Stimulated activated CD4-positive, alpha-beta T cell treated with anti-CD3 and anti-CD28 coated beads, Interleukin-12 subunit alpha, Interleukin-12 subunit beta, amount 100 ng/mL, for 24 hours (primary cell): Measurements from ENCODE around the gene FBXO47.
A peak's percentile ranks its signal among the peaks of the same experiment; 100 is the strongest.

ENCODE experiments used
- DNase-seq, 2 experiments: peaks; one replicate each; pipeline ENCODE4 v3.0.0-alpha.2; 2020; ENCODE audit warnings: low read depth in 2 of 2

The FBXO47 gene, protein sequence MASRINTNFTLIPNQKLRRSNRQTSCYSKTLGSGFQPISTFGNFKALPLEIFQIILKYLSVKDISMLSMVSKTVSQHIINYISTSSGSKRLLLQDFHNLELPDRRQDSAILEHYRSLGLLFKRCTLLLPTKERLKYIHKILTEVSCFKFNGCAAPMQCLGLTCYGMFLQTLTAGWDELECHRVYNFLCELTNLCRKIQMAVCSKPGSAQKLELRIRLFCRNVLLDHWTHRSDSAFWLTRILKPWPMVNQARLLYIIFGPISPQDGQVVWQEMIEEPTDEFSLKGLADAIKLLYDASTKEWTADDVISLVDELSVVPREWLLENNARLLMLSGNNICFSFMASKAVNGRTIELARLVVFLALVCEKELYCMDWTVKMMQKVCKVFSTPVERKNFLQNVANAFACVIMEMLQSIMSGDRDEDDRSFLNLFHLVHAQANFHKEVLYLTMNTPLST

DNA sequence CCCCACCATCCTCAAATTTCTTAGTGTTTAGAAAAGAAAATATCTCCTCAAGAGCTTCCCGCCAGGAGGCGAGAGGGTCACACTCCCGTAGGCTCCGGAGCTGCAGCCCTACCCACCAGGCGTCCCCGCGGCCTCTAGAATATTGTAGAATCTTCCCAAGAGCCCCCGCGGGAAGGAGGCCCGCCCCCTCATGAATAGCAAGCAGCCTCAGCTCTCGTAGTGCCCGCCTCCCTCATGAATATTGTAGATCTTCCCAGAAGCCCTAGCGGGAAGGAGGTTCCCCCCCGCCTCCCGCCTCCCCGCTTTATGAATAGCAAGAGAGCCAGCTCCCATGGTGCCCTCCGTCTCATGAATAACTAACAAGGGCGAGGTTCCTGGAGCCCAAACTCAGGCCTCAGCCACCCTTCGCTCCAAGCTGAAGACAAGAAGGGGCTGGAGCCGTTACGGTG, at the start of gene FBXO47:
FBXO47 (minus strand) TSS at position 114 of the 449 bp plus-strand sequence. CDS start 4,378 bp downstream, outside the sequence.
- peak; percentile 51 to 73 for DNase-seq

DNA sequence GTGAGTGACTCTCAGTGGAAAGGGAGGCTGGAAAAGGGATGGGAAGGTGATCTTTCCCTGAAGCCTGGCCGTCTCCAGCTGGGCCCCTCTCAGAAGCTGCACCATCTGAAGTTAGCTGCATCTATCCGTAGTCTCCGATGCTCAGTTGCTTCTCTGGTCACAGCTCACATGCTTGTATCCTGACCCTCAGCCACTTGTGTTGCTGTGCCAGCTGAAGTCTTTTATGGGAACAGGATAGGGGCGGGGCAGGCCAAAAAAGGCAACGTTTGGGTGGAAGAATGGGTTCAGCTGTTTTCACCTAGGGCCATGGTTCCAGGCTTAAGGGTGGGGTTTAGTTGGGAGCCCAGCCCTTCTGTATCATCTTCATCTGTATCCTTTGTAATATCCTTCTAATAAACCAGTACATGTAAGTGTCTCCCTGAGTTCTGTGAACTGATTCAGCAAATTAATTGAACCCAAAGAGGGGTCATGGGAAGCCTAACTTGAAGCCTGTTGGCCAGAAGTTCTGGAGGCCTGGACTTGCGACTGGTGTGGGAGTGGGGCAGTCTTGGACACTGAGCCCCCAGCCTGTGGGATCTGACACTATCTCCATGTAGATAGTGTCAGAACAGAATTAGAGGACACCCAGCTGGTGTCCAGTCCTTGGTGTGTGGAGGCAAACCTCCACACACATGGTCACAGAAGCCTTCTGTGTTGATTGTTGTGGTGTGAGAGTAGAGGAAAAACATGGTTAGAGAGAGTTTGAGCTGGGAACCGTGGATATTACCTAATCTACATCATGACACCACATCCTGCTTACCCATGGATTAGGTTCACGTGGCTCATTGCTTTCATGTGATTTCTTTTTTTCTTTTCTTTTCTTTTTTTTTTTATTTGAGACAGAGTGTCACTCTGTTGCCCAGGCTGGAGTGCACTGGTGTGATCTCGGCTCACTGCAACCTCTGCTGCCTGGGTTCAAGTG, 49.3 kb upstream of the FBXO47 start:
- no peak for DNase-seq

DNA sequence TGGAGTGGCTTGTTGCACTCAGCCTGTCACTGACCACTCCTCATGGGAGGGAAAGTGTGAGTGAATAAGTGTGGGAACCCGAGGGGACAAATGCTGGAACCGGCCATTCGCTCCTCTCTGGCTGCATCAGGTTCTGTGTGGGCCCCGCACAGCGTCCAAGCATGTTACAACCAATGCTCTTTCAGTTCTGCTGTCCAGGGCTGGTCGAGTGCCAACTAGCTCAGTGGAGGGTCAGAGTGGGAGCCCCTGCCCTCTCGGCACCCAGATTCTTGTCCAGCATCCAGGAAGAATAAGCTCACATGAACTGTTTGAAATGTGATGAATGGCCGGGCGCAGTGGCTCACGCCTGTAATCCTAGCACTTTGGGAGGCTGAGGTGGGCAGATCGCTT, 48.3 kb upstream of the FBXO47 start:
- no peak for DNase-seq

DNA sequence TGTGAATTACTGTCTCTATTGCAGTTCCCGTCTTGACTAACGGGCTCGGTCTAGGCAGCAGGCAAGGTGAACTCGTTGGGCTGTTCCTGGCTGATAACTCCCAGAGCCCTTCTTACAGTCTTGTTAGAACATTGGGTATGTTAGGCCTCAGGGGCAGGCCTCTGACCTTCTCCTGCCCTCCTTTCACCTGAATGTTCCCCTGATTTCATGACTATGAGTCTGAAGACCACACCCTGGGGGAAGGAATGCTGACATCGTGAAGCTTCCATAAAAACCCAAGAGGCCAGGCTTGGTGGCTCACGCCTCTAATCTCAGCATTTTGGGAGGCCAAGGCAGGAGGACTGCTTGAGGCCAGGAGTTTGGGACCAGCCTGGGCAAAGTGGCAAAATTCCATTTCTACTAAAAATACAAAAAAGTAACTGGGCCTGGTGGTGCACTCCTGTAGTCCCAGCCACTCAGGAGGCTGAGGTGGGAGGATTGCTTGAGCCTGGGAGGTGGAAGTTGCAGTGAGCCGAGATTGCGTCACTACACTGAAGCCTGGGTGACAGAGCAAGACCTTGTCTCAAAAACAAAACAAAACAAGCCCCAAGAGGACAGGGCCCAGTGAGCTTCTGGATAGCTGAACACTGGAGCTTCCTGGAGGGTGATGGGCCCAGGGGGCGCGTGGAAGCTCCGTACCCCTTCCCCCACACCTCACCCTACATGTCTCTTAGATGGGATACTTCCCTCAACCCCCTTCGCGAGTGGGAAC, 47.8 kb upstream of the FBXO47 start:
- no peak for DNase-seq

DNA sequence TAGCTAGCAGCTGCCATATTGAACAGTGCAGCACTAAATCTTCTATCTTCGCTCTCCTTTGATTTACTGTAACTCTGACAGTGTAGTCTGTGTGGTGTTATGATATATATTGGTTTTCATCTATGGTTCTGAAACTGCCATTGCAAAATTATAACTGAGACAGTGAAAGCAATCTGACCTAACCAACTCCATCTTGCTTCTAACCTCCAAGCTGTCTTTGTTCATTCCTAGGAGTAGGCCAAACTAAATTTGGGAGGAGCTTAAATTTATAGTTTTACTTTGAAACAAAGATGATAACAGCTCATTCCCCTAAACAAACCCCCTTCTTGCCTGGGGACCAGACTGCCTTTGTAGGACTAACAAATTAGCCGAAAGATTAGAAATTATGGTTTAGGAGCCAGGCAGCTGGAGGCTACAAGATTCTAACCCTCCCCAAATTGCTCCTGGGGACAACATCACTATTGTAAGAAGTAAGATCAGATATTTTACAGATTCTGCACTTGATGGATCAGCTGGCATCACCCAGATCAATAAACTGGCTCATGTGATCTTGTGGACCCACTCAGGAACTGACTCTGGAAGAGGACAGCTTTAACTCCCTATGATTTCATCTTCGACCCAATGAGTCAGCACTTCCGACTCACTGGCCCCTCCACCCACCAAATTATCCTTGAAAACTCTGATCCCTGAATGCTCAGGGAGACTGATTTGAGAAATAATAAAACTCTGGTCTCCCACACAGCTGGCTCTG, 47.0 kb upstream of the FBXO47 start:
- no peak for DNase-seq

DNA sequence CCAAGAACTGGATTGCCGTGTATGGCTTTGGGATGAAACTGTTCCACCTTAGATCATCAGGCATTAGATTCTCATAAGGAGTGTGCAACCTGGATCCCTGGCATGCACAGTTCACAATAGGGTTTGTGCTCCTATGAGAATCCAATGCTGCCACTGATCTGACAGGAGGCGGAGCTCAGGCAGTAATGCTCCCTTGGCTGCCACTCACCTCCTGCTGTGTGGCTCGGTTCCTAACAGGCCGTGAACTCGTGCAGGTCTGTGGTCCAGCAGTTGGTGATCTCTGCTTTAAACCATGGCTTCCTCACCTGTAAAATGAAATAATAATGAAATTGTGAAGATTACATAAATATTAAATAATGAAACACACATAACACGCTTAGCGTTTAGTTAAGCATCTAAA, 45.5 kb upstream of the FBXO47 start:
- no peak for DNase-seq

DNA sequence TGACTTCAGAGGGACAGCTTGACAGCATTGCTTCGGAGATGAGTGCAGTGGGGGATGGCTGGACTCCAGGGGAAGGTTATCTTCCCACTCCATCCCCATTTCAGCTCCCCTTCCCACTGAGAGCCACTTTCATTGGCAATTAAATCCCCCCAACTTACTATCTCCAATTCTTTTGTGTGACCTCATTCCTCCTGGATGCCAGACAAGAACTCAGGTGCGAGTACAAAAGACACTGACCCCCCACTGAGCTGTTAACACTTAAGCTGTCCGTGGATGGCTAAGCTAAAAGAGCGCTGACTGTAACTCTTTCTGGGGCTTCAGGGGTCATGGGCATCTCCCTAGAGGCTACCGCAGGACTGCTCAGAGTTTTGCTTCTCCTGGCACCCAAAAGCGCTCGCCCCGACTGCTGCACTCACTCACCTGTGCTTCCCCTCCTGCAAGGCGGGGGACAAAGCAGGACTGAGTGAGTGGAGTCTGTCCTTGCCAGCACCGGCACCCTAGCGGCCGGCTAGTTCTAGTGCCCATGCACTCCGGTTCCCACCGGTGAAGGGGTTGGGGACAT, 44.8 kb upstream of the FBXO47 start:
- no peak for DNase-seq

DNA sequence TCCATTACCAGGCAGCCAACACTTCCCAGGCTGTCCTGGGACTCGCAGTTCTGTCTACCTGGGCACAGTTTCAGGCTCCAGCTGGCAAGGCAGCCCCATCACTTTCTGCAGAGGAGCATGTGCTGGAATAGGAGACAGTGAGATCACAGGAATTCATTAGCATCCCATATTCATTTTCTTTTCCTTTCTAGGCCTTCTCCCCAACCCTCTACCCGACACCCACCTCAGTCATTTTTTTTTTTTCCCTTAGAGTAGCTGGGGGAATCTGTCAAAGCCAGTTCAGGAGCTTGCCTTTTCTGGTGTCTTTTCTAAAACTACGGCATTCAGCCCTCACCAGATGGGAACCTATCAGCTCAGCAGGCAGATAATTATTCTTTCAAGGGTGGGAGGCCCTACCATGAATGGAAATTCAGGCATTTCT, 42.4 kb upstream of the FBXO47 start:
- no peak for DNase-seq

DNA sequence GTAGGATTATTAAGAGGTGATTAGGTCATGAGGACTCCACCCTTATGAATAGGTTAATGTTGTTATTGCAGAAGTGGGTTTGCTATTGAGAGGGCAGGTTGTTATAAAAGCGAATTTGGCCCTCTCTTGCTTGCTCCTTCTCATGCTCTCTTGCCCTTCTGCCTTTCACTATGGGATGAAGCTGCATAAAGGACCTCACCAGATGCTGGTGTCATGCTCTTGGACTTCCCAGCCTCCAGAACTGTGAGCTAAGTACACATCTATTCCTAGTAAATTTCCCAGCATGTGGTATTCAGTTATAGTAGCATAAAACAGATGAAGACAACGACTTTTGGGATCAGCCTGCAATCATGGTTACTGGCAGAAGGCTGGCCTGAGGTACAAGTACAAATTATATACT, 41.4 kb upstream of the FBXO47 start:
- no peak for DNase-seq

DNA sequence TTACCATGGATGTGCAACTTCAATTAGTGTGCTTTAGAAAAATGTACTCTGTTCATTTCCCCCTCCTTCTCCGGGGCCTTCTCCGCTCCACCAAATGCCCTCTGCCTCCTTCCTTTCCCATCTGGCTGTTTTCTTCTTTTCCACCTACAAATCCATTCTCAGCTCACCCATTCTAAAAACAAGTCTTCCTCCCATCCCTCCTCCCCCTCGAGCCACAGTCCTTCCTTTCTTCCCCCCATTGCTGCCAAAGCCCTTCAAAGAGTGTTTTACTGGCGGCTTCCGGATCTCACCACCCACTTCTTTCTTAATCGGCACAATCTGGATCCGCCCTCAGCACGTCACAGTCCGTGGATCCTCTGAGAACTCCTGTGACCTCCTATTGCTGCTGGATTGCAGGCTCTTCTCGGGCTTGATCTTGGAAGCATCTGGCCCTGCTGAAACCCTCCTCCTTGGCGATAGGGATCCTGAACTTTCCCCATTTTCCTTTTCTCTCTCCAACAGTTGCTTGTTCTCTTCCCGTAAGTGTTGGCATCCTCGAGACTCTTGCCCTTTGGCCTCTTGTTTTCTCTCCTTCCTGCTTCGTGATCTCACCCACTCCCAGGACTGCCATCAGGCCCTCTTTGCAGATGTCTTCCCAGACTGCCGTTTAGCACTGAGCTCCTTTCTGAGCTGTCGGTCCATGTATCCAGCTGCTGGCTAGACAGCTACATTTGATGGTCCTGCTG, 36.0 kb upstream of the FBXO47 start:
- DNase-seq: peak; percentile 24 to 30

DNA sequence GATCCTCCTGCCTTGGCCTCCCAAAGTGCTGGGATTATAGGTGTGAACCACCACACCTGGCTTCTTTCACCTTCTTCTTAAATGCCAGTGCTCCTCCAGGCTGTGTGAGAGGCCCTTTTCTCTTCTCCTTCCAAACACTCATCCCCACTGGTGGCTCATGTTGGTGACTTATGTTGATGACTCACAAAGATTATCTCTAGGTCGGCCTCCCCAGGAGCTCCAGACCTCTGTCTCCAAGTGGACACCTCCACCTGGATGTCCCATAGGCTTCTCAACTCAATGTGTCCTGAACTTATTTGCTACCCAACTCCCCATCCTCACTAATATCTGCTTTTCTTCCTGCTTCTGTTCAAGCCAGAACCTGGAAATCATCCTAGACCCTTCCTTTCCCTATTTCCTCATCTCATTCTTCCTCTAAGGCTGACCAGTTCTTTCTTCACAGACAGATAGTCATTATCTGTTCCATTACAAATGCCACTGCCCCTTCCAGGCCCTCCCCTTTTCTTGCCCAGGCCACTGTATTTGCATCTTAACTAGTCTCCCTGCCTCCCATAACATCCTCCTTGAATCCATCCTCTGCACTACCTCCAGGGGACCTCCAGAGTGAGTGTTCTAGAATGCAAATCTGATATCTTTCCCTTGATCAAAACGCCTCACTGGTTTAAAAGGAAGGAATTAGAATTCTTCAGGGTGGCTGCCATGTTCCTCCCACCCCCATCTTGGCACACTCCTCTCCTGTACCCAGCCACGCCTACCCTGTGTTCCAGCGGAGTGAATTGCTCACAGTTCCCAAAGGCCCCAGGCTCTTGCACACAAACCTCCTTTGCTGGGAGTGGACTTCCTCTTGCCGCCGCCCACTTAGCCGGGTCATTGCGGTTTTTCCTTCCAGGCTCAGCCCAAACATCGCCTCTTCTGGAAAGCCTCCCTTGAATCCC, 34.8 kb upstream of the FBXO47 start:
- DNase-seq: no peak

DNA sequence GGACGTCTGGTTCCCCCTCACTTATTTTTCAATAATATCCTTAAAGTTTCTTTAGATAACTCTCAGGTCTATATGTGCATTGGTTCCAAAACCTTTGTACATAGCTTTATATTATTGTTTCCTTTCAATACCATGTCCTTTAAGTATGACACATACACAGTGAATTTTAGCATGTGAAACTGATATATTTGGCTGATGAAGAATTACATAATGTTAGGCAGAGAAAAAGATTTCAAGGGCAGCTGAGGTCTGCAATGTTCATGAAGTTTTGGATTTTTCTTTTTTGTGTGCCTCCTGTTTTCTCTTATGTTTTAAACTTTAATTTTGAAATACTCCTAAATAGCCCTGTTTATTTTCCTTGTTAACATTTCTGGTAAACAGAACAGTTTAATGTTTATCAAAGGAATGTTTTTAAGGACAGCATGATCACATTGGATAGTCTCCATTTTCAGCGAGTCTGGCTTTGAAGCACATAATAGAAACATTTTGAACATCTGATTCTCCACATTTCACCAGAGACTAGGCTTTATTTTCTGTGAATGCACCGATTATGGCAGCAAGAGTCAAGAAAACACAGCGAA, 32.9 kb upstream of the FBXO47 start:
- DNase-seq: no peak

DNA sequence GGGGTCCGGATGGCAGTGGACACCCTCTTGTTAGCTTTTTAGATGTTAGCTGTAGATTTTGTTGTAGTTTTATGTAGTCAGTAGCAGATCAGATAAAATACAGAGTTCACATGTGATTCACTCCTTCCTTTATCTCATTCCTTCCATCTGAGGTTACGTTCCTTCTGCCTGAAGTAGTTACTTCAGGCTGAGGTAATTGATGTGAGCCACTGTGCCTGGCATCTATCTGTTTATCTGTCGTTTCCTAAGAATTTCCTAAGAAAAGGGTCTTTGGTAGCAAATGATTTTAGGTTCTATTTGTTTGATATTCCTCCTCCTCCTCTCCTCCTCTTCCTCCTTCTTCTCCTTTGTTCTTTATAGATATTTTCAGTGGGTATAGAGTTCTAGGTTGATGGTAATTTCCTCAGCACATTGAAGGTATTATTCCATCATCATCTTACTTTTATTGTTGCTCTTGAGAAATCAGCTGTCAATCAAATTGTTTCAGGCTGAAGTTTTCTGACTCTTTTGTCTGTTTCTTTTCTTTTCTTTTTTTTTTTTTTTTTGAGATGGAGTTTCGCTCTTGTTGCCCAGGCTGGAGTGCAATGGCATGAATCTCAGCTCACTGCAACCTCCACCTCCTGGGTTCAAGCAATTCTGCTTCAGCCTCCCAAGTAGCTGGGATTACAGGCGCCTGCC, 29.6 kb upstream of the FBXO47 start:
- DNase-seq: no peak

DNA sequence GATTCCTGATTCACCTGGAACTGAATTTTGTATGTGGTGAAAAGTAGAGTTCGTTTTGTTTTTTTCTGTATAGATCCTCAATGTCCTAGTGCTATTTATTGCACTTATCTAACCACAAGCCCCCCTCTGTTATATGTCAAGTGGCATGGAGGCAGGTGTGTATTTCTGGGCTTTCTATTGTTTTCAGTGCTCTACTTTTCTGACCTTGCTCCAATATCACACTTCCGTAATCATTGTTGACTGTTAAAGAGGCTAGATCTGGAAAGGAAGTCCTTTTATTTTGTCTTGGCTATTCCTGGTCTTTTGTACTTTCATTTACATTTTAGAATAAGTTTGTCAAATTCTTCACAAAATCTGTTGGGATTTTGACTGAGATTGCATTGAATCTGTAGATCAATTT, 26.8 kb upstream of the FBXO47 start:
- no peak for DNase-seq

DNA sequence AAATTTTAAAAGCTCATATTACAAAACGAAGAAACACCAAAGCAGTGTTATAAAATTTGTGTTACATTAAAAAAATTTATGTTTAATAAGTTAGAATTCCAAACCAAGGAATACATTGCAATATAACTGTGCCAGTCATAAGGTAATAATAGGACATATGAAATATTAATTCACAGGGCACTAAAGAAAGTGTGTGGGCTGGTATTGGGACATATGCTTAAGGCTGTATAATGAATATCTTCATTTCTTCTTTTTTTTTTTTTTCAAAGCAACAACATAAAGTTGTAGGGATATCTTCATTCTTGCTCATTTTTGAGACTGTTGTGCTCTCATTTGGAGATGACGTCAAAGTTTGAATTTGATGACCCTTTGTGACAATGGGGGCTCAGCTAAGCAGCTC, 17.5 kb upstream of the FBXO47 start:
- DNase-seq: no peak

DNA sequence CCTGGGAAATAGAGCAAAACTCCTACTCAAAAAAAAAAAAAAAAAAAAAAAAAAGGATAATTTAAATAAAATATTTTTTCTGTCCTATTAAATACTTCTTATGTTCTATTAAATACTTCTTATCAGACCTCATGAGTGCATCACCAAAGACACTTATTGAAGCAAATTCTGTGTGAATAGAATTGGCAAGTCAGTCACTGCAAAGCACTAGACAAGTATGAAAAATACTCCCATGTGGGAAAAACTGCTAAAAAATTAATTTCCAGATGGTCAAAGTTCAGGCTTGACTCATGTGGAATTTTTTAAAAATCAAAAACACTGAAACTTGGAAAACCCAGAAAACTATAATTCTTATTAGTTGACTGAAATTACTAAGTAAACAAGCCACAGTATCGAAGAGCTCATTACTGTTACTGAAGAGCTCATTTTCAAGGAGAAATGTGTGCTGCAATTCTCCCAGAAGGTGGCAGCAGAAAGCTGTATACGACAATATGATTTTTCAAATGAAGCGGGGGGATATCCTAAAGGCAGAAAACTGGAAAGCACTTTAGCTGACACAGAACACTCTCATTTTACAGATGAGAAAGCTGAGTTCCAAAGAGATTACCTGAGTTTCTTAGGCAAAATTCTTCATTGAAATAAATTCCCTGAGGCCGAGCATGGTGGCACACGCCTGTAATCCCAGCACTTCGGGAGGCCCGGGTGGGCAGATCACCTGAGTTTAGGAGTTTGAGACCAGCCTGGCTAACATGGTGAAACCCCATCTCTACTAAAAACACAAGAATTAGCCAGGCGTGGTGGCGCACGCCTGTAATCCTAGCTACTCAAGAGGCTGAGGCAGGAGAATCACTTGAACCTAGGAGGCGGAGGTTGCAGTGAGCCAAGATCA, 15.9 kb upstream of the FBXO47 start:
- DNase-seq: peak in 1 of 2 experiments; percentile 20

DNA sequence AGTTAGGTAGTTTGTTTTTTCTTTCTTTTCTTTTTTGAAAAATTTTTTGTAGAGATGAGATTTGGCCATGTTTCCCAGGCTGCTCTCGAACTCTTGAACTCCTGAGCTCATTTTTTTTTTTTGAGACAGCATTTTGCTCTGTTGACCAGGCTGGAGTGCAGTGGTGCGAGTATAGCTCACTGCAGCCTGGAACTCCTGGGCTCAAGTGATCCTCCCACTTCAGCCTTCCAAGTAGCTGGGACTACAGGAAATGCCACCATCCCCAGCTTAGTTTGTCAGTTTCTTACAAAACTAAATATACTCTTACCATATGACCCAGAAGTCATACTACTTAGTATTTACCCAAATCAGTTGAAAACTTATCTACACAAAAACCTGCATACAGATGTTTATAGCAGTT, 14.4 kb upstream of the FBXO47 start:
- DNase-seq: no peak
